GM19240 (cell line): ENCODE measurements around the gene SRSF6.
"Not testable (repeated sequence)": the region's sequence is repeated elsewhere in the genome, so short reads cannot be mapped to it uniquely, and the experiment has no call there.

Experiments
- DNase-seq: peaks from one replicate; pipeline ENCODE4 v3.0.0; 2011; ENCODE audit warnings: low spot score; ENCODE audit not compliant: insufficient read length

The SRSF6 gene

DNA sequence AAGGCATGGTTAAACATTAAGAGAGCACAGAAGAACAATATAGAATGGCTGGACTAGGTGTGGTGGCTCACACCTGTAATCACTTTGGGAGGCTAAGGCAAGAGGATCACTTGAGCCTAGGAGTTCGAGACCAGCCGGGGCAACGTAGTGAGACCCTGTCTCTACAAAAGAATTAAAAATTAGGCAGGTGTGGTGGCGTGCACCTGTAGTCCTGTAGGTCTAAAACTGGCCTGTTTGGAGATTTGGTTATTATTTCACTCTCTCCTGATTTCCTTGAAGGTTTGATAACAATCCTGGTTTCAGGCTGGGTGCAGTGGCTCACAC lies 15.6 kb downstream of the SRSF6 start:
- no peak for DNase-seq

DNA sequence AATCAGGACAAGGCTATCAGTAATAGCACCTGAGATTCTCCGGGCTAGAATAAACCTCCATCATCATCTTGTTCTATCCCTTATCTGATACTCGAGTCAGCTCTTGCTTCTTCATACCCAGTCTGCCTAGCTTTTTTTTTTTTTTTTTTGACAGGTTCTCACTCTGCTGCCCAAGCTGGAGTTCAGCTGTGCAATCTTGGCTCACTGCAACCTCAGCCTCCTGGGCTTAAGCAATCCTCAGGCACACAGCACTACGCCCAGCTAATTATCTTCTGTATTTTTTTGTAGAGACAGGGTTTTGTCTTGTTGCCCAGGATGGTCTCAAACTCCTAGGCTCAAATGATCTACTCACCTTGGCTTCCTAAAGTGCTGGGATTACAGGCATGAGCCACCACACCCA lies 19.5 kb downstream of the SRSF6 start:
- DNase-seq, result no peak

DNA sequence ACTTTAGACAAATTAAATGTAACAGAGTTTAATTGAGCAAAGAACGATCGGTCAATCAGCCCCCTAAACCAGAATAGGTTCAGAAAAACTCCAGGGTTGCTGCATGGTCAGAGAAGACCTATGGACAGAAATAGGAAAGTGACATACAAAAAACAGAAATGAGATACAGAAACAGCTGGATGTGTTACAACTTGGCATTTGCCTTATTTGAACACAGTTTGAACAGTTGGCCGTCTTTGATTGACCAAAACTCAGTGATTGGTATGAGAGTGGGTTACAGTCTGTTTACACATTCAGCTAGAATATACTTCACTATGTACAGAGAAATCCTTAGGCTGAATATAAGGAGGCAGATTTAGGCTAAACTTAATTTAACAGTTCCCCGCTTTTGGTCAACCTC lies 19.9 kb downstream of the SRSF6 start:
- DNase-seq, result no peak

DNA sequence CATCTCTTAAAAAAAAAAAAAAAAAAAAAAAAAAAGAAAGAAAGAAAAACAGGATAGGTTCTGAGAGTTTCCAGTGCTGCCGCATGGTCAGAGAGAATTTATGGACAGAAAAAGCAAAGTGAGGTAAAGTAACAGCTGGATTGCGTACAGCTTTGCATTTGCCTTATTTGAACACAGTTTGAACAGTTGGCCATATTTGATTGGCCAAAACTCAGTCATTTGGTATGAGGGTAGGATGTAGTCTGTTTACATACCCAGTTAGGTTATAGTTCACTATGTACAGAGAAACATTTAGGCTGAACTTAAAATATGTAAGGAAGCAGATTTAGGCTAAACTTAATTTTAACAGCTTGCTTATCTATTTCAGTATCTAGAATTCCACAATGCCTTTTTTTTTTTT lies 32.3 kb downstream of the SRSF6 start:
- no peak for DNase-seq

DNA sequence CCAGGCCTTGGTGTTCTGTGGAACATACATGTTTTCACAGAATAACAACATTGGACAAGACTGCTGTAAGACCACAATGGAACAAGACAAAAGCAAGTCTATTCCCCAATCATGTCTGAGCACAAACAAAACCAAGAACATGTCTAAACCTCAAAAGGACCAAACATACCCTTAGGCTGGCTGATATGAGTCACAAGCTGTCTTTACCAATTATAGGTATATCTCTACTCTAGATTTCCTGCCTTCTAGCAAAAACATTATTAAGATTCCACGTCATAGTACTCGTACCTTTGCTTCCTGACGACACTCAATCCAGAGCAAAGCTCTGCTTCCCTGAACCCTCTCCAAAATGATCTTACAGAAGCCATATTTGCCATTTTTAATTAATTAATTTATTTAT lies 34.4 kb downstream of the SRSF6 start:
- no peak for DNase-seq

DNA sequence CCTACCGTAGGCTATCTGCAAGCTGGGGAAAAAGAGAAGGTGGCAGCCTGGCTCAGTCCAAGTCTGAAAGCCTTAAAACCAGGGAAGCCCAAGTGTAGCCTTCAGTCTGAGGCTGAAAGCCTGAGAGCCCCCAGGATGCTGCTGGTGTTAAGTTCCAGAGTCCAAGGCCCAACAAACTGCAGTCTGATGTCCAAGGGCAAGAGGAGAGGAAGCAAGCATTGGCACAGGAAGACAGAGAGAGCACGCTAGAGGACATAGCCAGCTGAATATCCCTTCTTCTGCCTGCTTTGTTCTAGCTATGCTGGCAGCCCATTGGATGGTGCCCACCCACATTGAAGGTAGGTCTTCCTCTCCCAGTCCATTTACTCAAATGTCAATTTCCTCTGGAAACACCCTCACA lies 37.7 kb downstream of the SRSF6 start:
- DNase-seq, result no peak

DNA sequence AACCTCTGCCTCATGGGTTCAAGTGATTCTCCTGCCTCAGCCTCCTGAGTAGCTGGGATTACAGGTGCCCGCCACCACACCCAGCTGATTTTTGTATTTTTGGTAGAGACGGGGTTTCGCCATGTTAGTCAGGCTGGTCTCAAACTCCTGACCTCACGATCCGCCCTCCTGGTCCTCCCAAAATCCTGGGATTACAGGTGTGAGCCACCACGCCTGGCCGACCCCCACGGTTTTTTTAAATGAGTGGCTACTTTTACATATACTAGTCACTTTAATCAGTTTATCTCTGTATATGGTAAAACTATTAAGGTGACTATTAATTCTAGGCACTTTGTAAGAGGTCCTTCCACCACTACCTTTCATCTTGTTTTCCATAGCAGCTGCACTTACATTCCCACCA lies 44.3 kb downstream of the SRSF6 start:
- DNase-seq, result not testable (repeated sequence)

DNA sequence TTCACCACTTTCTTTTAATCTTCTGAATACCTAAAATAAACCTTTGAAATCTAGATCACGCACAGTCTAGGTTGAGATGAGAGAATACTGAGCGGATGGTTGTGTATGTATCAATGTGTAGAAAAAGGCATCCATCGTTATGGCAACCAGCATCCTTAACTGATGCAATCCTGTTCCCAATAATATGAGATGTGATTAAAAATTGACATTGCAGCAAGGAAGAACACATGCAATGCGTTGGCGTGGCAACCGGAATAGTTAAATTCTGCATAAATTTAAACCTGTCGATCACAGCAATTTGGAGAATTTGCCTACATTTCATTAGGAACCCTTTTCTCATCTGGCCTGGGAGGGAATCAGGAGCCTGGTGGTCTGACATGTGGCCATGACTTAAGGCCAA lies 48.5 kb downstream of the SRSF6 start:
- DNase-seq, result no peak

DNA sequence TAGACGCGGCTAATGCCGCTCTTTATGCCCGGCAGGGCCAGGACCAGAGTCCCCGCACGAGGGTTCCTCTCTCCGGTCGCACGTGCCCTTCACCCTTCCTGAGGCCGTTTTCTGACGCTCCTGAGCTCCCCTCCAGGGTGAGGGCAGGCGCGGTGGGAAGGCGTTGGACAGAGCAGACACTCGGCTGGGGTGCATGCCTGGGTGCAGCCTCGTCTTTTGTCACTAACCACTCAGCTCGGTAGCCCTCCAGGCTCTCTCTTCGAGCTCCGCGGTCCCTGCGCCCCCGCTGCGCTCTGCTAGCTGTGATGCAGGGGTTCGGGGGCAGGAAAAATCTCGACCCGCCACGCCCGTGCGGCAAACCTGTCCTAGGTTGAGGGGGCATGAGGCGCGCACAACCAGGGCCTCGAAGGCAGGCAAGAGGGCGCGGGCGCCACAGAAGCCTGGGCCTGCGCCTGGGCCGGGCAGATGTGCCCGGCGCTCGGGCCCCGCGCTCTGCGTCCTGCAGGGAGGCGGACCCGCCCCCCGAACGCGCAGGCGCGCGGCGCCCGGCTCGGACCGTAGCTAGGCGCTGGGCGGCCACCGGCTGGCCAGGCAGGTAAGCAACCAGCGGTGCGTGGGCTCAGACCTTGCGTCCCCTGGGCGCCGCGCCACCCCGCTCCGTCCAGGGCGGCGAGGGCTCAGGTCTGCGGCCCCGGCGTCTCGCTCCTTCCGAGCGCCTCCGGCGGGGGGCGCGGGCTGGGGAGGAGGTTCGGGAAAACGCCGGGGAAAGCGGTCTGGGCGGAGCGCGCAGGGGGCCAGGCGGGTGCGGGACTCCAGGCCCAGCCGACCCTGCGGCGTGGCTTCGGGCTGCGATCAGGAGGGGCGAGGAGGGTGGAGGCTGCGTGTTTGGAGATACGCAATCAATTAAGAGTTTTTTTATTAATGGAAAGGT lies 49.7 kb downstream of the SRSF6 start, which contains the start of gene L3MBTL1:
TSS of gene L3MBTL1 (plus strand) at position 548 of the 931 bp plus-strand sequence. CDS start 5,807 bp downstream, outside the sequence.
- DNase-seq, result no peak

DNA sequence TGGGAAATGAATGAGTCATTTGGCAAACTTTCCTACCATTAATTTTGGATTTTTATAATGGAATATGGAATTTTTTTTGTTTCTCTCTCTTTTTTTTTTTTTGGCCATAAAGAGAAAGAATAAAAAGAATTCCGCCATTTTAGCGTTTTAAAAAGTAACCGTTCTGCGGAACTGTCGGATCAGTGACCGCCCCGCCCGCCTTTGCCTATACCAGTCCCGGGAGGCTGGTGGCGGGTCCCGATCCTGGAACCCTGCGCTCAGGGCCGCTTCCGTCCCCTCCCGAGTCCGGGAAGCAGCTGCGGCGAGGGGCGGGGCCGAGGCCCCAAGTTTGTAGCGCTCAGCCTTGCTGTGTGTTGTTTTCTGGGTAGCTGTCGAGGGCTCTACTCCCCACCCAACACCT lies 50.4 kb downstream of the SRSF6 start:
- DNase-seq, result no peak

DNA sequence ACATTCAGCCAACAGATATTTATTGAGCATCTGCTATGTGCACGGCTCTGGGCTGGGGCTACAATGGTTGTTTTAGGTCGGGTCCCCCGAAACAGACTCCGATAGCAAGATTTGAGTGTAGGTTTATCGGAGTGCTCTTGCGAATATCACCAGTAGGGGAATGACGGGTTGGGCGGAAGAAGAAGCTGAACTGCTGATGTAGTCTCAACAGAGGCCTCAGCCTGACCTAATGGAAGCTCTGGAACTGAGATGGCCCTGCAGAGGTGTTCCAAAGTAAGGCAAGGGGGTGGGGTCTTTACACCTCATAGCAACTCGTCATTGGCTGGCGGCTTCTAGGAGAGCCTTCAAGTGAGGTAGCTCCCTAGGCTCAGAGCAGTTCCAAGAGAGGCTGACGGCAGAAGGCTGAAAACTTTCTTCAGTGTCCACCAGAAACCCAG lies 50.9 kb downstream of the SRSF6 start:
- DNase-seq, result no peak

DNA sequence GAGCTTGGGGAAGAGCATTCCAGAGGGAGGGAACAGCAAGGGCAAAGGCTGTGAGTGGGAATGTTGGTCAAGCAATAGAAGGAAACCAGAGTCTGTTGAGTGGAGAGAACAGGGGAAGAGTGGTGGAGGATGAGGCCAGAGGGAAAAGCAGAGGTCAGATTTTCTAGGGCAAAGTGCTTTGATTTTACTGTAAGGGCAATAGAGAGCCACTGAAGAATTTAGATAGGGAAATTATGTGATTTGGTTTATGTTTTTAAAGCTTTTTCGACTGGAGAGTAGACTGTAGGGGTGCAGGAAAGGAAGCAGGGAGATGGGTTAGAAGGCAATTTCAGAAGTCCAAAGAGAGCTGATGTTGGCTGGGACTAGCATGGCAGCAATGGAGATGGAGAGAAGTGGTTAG lies 54.2 kb downstream of the SRSF6 start:
- DNase-seq, result no peak

DNA sequence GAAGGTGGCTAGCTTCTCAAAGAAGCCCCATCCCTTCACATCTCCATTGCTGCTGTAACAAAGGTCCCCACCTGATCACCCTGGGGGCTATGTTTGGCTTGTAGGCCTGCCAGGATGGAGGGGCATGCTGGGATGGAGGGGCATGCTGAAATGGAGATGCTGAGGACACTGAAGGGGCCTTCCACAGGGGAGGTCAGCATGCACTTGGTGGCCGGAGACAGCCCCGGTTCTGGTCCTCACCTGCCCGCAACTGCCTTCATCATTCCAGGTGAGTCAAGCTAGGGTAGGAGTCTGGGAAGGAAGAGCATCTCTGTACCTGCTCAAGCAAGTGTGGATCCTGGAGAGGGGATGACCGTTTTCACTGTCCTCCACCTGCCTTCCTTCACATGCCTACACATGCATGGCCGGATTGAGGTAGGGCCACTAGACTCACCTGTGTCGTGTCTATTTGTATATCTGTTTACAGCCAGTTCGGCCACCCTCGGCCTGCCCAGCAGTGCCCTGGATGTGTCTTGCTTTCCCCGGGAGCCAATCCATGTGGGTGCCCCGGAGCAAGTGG lies 55.8 kb downstream of the SRSF6 start:
- no peak for DNase-seq
